Loucy (cell line): ENCODE results near the gene MTCH1.

Experiments
- H2AFZ ChIP-seq: fragments of 200-600 bp; sonication (generic); 2 replicates; pipeline ENCODE4 v1.6.0; 2016; ENCODE audit warnings: antibody characterized with exemption, mild to moderate bottlenecking, low read length, moderate library complexity
- H3F3A ChIP-seq: fragments of 200-600 bp; 2 replicates; pipeline ENCODE4 v1.6.0; 2016; ENCODE audit warnings: antibody characterized with exemption, low read depth, mild to moderate bottlenecking
- H3K27me3 ChIP-seq: fragments of 200-600 bp; sonication (generic); 2 replicates; pipeline ENCODE4 v1.6.1; 2014; ENCODE audit warnings: low read length, mild to moderate bottlenecking; ENCODE audit not compliant: insufficient read depth, poor library complexity, severe bottlenecking
- H3K36me3 ChIP-seq: fragments of 200-600 bp; sonication (generic); 2 replicates; pipeline ENCODE4 v1.6.1; 2016; ENCODE audit warnings: low read length; ENCODE audit not compliant: insufficient read depth
- H3K4me1 ChIP-seq: fragments of 200-600 bp; sonication (generic); 2 replicates; pipeline ENCODE4 v1.5.1; 2014; ENCODE audit warnings: low read length, mild to moderate bottlenecking; ENCODE audit not compliant: insufficient read depth, poor library complexity, severe bottlenecking
- H3K4me2 ChIP-seq: fragments of 200-600 bp; sonication (generic); 2 replicates; pipeline ENCODE4 v1.6.0; 2014; ENCODE audit warnings: antibody characterized with exemption, low read length, low read depth, mild to moderate bottlenecking; ENCODE audit not compliant: poor library complexity, severe bottlenecking
- H3K4me3 ChIP-seq: fragments of 200-600 bp; sonication (generic); 2 replicates; pipeline ENCODE4 v1.5.1; 2014; ENCODE audit warnings: low read length, mild to moderate bottlenecking, mixed read lengths; ENCODE audit not compliant: poor library complexity, severe bottlenecking
- H3K79me2 ChIP-seq: fragments of 200-600 bp; sonication (generic); 2 replicates; pipeline ENCODE4 v1.6.1; 2014; ENCODE audit warnings: low read length; ENCODE audit not compliant: insufficient read depth
- H3K9ac ChIP-seq: fragments of 200-600 bp; sonication (generic); 2 replicates; pipeline ENCODE4 v1.6.0; 2014; ENCODE audit warnings: mild to moderate bottlenecking, low read depth, low read length, moderate library complexity; ENCODE audit not compliant: poor library complexity, severe bottlenecking
- H3K9me2 ChIP-seq: fragments of 200-600 bp; sonication (generic); replicated peaks from 2 replicates; pipeline ENCODE4 v1.6.1; 2016; ENCODE audit warnings: low read depth, low read length, mixed read lengths
- H3K9me3 ChIP-seq: fragments of 200-600 bp; sonication (generic); 2 replicates; pipeline ENCODE4 v1.6.1; 2014; ENCODE audit warnings: mild to moderate bottlenecking, antibody characterized with exemption, low read length, low read depth; ENCODE audit not compliant: insufficient read depth
- H4K20me1 ChIP-seq: fragments of 200-600 bp; sonication (generic); 2 replicates; pipeline ENCODE4 v1.6.0; 2014; ENCODE audit warnings: antibody characterized with exemption, low read length, mild to moderate bottlenecking; ENCODE audit not compliant: insufficient read depth, poor library complexity, severe bottlenecking
- EZH2phosphoT487 ChIP-seq: fragments of 200-600 bp; IDR thresholded peaks from 2 replicates; pipeline ENCODE4 v1.6.1; 2018; ENCODE audit warnings: antibody characterized with exemption, mild to moderate bottlenecking, moderate library complexity, borderline replicate concordance
- TF ChIP-seq, protein P1 (sequence below): fragments of 200-600 bp; sonication (generic); conservative IDR thresholded peaks from 2 replicates; pipeline ENCODE4 v1.5.1; 2014; ENCODE audit warnings: mild to moderate bottlenecking, antibody characterized with exemption, low read length

The MTCH1 gene

DNA sequence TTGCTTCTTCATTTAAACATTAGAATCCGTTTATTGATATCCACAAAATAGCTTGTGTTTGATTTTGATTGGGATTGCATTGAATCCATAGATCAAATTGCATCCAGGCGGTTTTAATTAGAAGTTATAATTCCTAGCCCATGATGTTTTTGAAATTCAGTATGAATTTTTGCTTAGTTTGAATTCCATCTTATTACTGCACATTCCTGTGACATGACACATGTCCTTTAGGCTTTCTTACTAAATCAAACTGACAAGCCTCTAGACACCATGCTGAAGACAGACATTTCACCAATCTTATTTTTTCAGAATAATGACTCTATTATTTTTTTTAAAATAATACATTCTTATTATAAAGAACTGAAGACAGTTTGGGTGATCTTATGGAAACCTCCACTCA lies 52.9 kb downstream of the MTCH1 start:
- TF ChIP-seq, protein P1, sequence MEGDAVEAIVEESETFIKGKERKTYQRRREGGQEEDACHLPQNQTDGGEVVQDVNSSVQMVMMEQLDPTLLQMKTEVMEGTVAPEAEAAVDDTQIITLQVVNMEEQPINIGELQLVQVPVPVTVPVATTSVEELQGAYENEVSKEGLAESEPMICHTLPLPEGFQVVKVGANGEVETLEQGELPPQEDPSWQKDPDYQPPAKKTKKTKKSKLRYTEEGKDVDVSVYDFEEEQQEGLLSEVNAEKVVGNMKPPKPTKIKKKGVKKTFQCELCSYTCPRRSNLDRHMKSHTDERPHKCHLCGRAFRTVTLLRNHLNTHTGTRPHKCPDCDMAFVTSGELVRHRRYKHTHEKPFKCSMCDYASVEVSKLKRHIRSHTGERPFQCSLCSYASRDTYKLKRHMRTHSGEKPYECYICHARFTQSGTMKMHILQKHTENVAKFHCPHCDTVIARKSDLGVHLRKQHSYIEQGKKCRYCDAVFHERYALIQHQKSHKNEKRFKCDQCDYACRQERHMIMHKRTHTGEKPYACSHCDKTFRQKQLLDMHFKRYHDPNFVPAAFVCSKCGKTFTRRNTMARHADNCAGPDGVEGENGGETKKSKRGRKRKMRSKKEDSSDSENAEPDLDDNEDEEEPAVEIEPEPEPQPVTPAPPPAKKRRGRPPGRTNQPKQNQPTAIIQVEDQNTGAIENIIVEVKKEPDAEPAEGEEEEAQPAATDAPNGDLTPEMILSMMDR: no peak
- no peak for TF ChIP-seq EZH2phosphoT487
- H4K20me1 ChIP-seq: no peaks in the 10 kb centered on the region
- H3K9ac ChIP-seq: no peak overlapping the region
- no peaks in the 10 kb centered on the region for H3F3A ChIP-seq
- no peak overlapping the region for H2AFZ ChIP-seq
- no peaks in the 10 kb centered on the region for H3K36me3 ChIP-seq
- H3K27me3 ChIP-seq: no peaks in the 10 kb centered on the region
- H3K4me1 ChIP-seq: no peaks in the 10 kb centered on the region
- no peaks in the 10 kb centered on the region for H3K79me2 ChIP-seq
- H3K9me2 ChIP-seq: no peaks in the 10 kb centered on the region
- no peak overlapping the region for H3K4me3 ChIP-seq
- H3K4me2 ChIP-seq: no peak overlapping the region
- H3K9me3 ChIP-seq: no peaks in the 10 kb centered on the region

DNA sequence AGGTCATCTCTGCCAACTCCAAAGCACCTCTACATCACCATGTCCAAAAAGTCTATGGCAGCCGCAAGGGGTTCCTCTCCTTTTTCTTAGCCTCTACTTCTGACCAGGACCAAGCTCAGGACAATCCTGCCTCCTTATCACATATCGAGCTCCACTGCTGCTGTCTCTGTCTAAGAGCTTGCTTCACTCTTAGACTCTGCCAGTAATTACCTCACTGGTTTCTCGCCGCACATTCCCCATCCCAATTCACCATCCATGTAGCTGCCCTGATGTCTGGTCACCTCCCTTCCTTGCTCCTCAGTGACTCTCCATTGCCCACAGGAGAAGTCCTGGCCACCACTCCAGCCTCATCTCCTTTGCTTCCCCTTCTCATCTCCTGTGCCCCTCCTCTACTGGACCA lies 55.5 kb downstream of the MTCH1 start:
- no peak overlapping the region for H2AFZ ChIP-seq
- no peaks in the 10 kb centered on the region for H3K9me2 ChIP-seq
- H3K9ac ChIP-seq: no peak overlapping the region
- peaks cover 7% of the 10 kb centered on the region for H3K4me1 ChIP-seq
- no peak overlapping the region for H3K4me2 ChIP-seq
- H3F3A ChIP-seq: no peaks in the 10 kb centered on the region
- H3K9me3 ChIP-seq: no peaks in the 10 kb centered on the region
- H3K4me3 ChIP-seq: no peak overlapping the region
- H4K20me1 ChIP-seq: no peaks in the 10 kb centered on the region
- no peaks in the 10 kb centered on the region for H3K36me3 ChIP-seq
- no peak for TF ChIP-seq EZH2phosphoT487
- TF ChIP-seq, protein P1: no peak
- H3K79me2 ChIP-seq: no peaks in the 10 kb centered on the region
- H3K27me3 ChIP-seq: no peaks in the 10 kb centered on the region

DNA sequence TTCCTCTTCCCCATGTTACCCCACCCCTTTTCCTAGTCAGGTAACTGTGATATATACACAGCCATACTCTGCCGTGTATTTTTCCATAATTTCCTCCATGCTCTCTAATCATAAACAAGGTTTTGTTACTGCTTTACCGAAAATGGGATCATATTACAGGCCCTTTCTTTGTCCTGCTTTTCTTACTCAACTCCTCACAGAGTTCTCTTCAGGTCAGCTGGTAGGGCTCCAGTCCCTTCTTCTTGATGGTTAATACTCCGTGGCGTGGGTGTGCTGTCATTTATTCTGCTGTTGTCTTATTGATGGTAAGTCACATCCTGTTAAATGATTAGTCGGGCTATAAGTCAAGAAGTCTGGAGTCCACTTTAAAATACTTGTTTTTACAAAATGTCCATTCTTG lies 56.4 kb downstream of the MTCH1 start:
- Histone ChIP-seq H3K4me3 (no peak overlapping the region), H3K9me3 (no peaks in the 10 kb centered on the region), H3K27me3 (no peaks in the 10 kb centered on the region), H3K36me3 (no peaks in the 10 kb centered on the region), H3F3A (no peaks in the 10 kb centered on the region), H4K20me1 (no peaks in the 10 kb centered on the region), H3K4me1 (peaks cover 16% of the 10 kb centered on the region), H3K4me2 (no peak overlapping the region), H3K79me2 (no peaks in the 10 kb centered on the region), H3K9me2 (no peaks in the 10 kb centered on the region), H2AFZ (no peak overlapping the region), H3K9ac (no peak overlapping the region)
- TF ChIP-seq EZH2phosphoT487: no peak
- TF ChIP-seq, protein P1: no peak
